T1000 (cell line): ENCODE measurements around the gene CES4A.
"Not testable (repeated sequence)": the region's sequence is repeated elsewhere in the genome, so short reads cannot be mapped to it uniquely, and the experiment has no call there.

Experiments
- DNase-seq: peaks from one replicate; lab custom pipeline; 2025; ENCODE audit warnings: mixed read lengths; lab: John Stamatoyannopoulos, UW

The CES4A gene

GRCh38 chr16:66956154-66956457 lies 32.3 kb upstream of the CES4A start:
- not testable (repeated sequence) for DNase-seq

- DNase-seq: no peak
Measured at GRCh38 chr16:66958857-66959703, 29.3 kb upstream of the CES4A start.

GRCh38 chr16:66959704-66960161 lies 28.7 kb upstream of the CES4A start:
- DNase-seq: no peak

- DNase-seq: no peak
Measured at GRCh38 chr16:66960270-66960669, 28.1 kb upstream of the CES4A start.

- no peak for DNase-seq
Measured at GRCh38 chr16:66961065-66961744, 27.2 kb upstream of the CES4A start, which contains the start of gene CES3. TSS of gene CES3 (plus strand) at chr16:66961266. CDS start at chr16:66961308, 42 bp downstream.

GRCh38 chr16:66961914-66962313 lies 26.5 kb upstream of the CES4A start:
- no peak for DNase-seq

- no peak for DNase-seq
Measured at GRCh38 chr16:66964049-66964448, 24.3 kb upstream of the CES4A start.

GRCh38 chr16:66968847-66969246 lies 19.5 kb upstream of the CES4A start:
- no peak for DNase-seq

- peak; percentile 29 for DNase-seq
Measured at GRCh38 chr16:66970775-66971720, 17.3 kb upstream of the CES4A start.

- no peak for DNase-seq
Measured at GRCh38 chr16:66972983-66973382, 15.4 kb upstream of the CES4A start.

GRCh38 chr16:66973716-66974115 lies 14.7 kb upstream of the CES4A start:
- DNase-seq: no peak

GRCh38 chr16:66974156-66974931 lies 14.0 kb upstream of the CES4A start:
- not testable (repeated sequence) for DNase-seq

- not testable (repeated sequence) for DNase-seq
Measured at GRCh38 chr16:66974932-66975246, 13.5 kb upstream of the CES4A start.

GRCh38 chr16:66975302-66975893 lies 13.0 kb upstream of the CES4A start:
- no peak for DNase-seq

- DNase-seq: no peak
Measured at GRCh38 chr16:66976746-66977145, 11.6 kb upstream of the CES4A start.

- peak; percentile 65 for DNase-seq
Measured at GRCh38 chr16:66977341-66978113, 10.9 kb upstream of the CES4A start.

GRCh38 chr16:66979011-66979717 lies 9.2 kb upstream of the CES4A start:
- no peak for DNase-seq

GRCh38 chr16:66983033-66983432 lies 5.4 kb upstream of the CES4A start:
- no peak for DNase-seq

GRCh38 chr16:66984892-66985311 lies 3.5 kb upstream of the CES4A start:
- no peak for DNase-seq

GRCh38 chr16:66986559-66986958 lies 1.8 kb upstream of the CES4A start:
- DNase-seq: no peak
